ENCODE measurements around the gene RAI2.

The RAI2 gene

GRCh38 chrX:17830211-17830610 lies 30.9 kb downstream of the RAI2 start:
- no peak overlapping the region for H3K4me3 ChIP-seq (ENCODE audit: low read depth, low read length)
- DNase-seq (ENCODE audit: low read depth): no peak
- no peak for TF ChIP-seq MAX (IDR thresholded peaks at IDR 0.05; ENCODE audit: low read depth, low read length)
- no peak for TF ChIP-seq MYC (IDR thresholded peaks at IDR 0.05; ENCODE audit: low read depth, low read length)
- no peak for TF ChIP-seq POLR2A (IDR thresholded peaks at IDR 0.05; ENCODE audit: extremely low read depth, insufficient read length)
- TF ChIP-seq CTCF (IDR thresholded peaks at IDR 0.05; ENCODE audit: low read depth, low read length): no peak

GRCh38 chrX:17829566-17829965 lies 31.5 kb downstream of the RAI2 start:
- DNase-seq (ENCODE audit: low read depth): no peak
- TF ChIP-seq CTCF (IDR thresholded peaks at IDR 0.05; ENCODE audit: low read depth, low read length): no peak
- TF ChIP-seq POLR2A (IDR thresholded peaks at IDR 0.05; ENCODE audit: extremely low read depth, insufficient read length): no peak
- no peak overlapping the region for H3K4me3 ChIP-seq (ENCODE audit: low read depth, low read length)

- H3K4me3 ChIP-seq (ENCODE audit: low read depth, low read length): no peak overlapping the region
- TF ChIP-seq MYC (IDR thresholded peaks at IDR 0.05; ENCODE audit: low read depth, low read length): no peak
- no peak for TF ChIP-seq POLR2A (IDR thresholded peaks at IDR 0.05; ENCODE audit: extremely low read depth, insufficient read length)
- TF ChIP-seq MAX (IDR thresholded peaks at IDR 0.05; ENCODE audit: low read depth, low read length): no peak
- no peak for DNase-seq (ENCODE audit: low read depth)
Observed at GRCh38 chrX:17828171-17828570, 32.9 kb downstream of the RAI2 start.

- no peak overlapping the region for H3K4me3 ChIP-seq (ENCODE audit: low read depth, low read length)
- no peak for DNase-seq (ENCODE audit: low read depth)
- no peak for TF ChIP-seq MYC (IDR thresholded peaks at IDR 0.05; ENCODE audit: low read depth, low read length)
- no peak for TF ChIP-seq MAX (IDR thresholded peaks at IDR 0.05; ENCODE audit: low read depth, low read length)
- TF ChIP-seq CTCF (IDR thresholded peaks at IDR 0.05; ENCODE audit: low read depth, low read length): no peak
- no peak for TF ChIP-seq POLR2A (IDR thresholded peaks at IDR 0.05; ENCODE audit: extremely low read depth, insufficient read length)
Observed at GRCh38 chrX:17826609-17827496, 34.2 kb downstream of the RAI2 start.

GRCh38 chrX:17824980-17825379 lies 36.1 kb downstream of the RAI2 start:
- no peak overlapping the region for H3K4me3 ChIP-seq (ENCODE audit: low read depth, low read length)
- TF ChIP-seq MAX (IDR thresholded peaks at IDR 0.05; ENCODE audit: low read depth, low read length) (no peak), MYC (IDR thresholded peaks at IDR 0.05; ENCODE audit: low read depth, low read length) (no peak), POLR2A (IDR thresholded peaks at IDR 0.05; ENCODE audit: extremely low read depth, insufficient read length) (no peak), CTCF (IDR thresholded peaks at IDR 0.05; ENCODE audit: low read depth, low read length) (no peak)
- no peak for DNase-seq (ENCODE audit: low read depth)

GRCh38 chrX:17822351-17822750 lies 38.7 kb downstream of the RAI2 start:
- H3K4me3 ChIP-seq (ENCODE audit: low read depth, low read length): no peak overlapping the region
- no peak for DNase-seq (ENCODE audit: low read depth)
- TF ChIP-seq CTCF (IDR thresholded peaks at IDR 0.05; ENCODE audit: low read depth, low read length) (no peak), POLR2A (IDR thresholded peaks at IDR 0.05; ENCODE audit: extremely low read depth, insufficient read length) (no peak), MAX (IDR thresholded peaks at IDR 0.05; ENCODE audit: low read depth, low read length) (no peak), MYC (IDR thresholded peaks at IDR 0.05; ENCODE audit: low read depth, low read length) (no peak)

Measured in NB4 (cell line).